BE2C (cell line): ENCODE measurements around the gene SFXN4.

ENCODE experiments used
- DNase-seq: peaks from one replicate; pipeline ENCODE4 v3.0.0-alpha.2; 2020
- H3K27me3 ChIP-seq: fragments of 250-450 bp; sonication (Bioruptor Pico); 2 replicates; pipeline ENCODE4 v1.5.1; 2020; ENCODE audit warnings: mild to moderate bottlenecking
- H3K36me3 ChIP-seq: fragments of 250-450 bp; sonication (Bioruptor Pico); 2 replicates; pipeline ENCODE4 v1.5.1; 2020; ENCODE audit warnings: mild to moderate bottlenecking
- H3K4me1 ChIP-seq: fragments of 250-450 bp; sonication (Bioruptor Pico); 2 replicates; pipeline ENCODE4 v1.5.1; 2020
- H3K4me3 ChIP-seq: 2 replicates; pipeline ENCODE4 v1.5.1; 2011; ENCODE audit warnings: low read depth, low read length
- H3K9me3 ChIP-seq: fragments of 250-450 bp; sonication (Bioruptor Pico); 2 replicates; pipeline ENCODE4 v1.5.1; 2020
- CTCF ChIP-seq: IDR thresholded peaks from 2 replicates; pipeline ENCODE4 v1.5.1; 2012; ENCODE audit warnings: mild to moderate bottlenecking, low read depth, low read length

The SFXN4 gene

GRCh38 chr10:119131512-119132240, 33.8 kb downstream of the SFXN4 start:
- no peak for TF ChIP-seq CTCF
- peak overlapping the region; percentile 23; the same call in 1 of the 2 replicates for H3K4me3 ChIP-seq
- DNase-seq = no peak
- H3K36me3 ChIP-seq = peaks cover 10% of the 10 kb centered on the region
- H3K4me1 ChIP-seq = no peaks in the 10 kb centered on the region
- H3K27me3 ChIP-seq = no peaks in the 10 kb centered on the region
- H3K9me3 ChIP-seq = no peaks in the 10 kb centered on the region

GRCh38 chr10:119129721-119130120, 35.8 kb downstream of the SFXN4 start:
- no peak for TF ChIP-seq CTCF
- Histone ChIP-seq H3K4me1 (no peaks in the 10 kb centered on the region), H3K36me3 (peaks cover 15% of the 10 kb centered on the region)

GRCh38 chr10:119125942-119126341, 39.6 kb downstream of the SFXN4 start:
- peaks cover 4% of the 10 kb centered on the region for H3K36me3 ChIP-seq
- no peaks in the 10 kb centered on the region for H3K9me3 ChIP-seq
- no peak for DNase-seq
- no peak for TF ChIP-seq CTCF
- no peak overlapping the region for H3K4me3 ChIP-seq
- H3K4me1 ChIP-seq = no peaks in the 10 kb centered on the region
- H3K27me3 ChIP-seq = no peaks in the 10 kb centered on the region

More at GRCh38 chr10:119129721-119130120, 35.8 kb downstream of the SFXN4 start:
- DNase-seq = no peak
- H3K4me3 ChIP-seq = no peak overlapping the region
- H3K9me3 ChIP-seq = no peaks in the 10 kb centered on the region
- no peaks in the 10 kb centered on the region for H3K27me3 ChIP-seq

- H3K9me3 ChIP-seq = no peaks in the 10 kb centered on the region
- H3K4me1 ChIP-seq = no peaks in the 10 kb centered on the region
- TF ChIP-seq CTCF = no peak
- no peak for DNase-seq
- H3K36me3 ChIP-seq = peaks cover 9% of the 10 kb centered on the region
- H3K27me3 ChIP-seq = no peaks in the 10 kb centered on the region
- H3K4me3 ChIP-seq = no peak overlapping the region
These were observed 44.6 kb downstream of the SFXN4 start for GRCh38 chr10:119120875-119121274.

- no peak for TF ChIP-seq CTCF
- Histone ChIP-seq H3K36me3 (peaks cover 8% of the 10 kb centered on the region), H3K4me3 (no peak overlapping the region), H3K9me3 (no peaks in the 10 kb centered on the region), H3K27me3 (no peaks in the 10 kb centered on the region), H3K4me1 (no peaks in the 10 kb centered on the region)
- DNase-seq = no peak
These were observed 45.1 kb downstream of the SFXN4 start for GRCh38 chr10:119120413-119120867.

GRCh38 chr10:119119400-119119799, 46.1 kb downstream of the SFXN4 start:
- Histone ChIP-seq H3K4me3 (no peak overlapping the region), H3K4me1 (no peaks in the 10 kb centered on the region), H3K36me3 (peaks cover 8% of the 10 kb centered on the region), H3K27me3 (no peaks in the 10 kb centered on the region), H3K9me3 (no peaks in the 10 kb centered on the region)
- no peak for TF ChIP-seq CTCF
- DNase-seq = no peak
